Stimulated activated CD8-positive, alpha-beta memory T cell treated with anti-CD3 and anti-CD28 coated beads, Interleukin-4, amount 100 ng/mL, for 1 hour (primary cell): ENCODE results near the gene HPCAL4.

ENCODE experiments used
- DNase-seq, 2 donors: peaks; one replicate each; pipeline ENCODE4 v3.0.0-alpha.2; 2020; ENCODE audit warnings: low read depth in 2 of 2, low spot score in 1 of 2

Gene HPCAL4

DNA sequence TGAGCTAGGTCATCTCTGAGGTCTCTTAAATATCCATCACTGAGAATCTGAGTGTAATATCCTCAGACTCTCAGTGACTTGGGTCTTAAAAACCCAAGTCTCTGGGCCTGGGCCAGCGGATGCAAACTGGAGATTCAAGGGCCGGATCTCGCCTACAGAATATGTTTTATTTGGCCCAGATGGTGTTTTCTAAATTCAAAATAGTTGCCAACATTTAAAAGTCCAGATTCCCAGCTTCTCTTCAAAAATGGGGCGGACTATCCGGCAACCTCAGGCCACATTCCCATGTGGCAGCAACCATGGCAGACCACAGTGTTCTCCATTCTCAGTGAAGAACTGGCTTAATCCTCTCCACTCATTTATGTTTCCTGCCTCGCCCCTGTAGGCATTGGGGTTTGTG, 39.1 kb downstream of the HPCAL4 start:
- DNase-seq = no peak

DNA sequence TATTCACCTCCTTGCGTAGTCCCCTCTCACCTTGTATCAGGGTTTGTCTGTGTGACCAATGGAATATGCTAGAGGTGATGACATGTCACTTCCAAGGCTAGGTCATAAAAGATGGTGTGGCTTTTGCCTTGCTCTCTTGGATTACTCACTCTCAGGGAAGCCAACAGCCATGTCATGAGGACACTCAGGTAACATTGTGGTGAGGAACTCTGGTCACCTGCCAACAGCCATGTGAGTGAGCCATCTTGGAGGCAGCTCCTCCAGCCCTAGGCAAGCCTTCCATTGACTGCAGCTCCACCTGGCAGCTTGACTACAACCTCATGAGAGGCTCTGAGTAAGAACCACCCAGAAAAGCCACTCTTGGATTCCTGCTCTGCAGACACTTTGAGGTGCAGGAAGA, 40.8 kb downstream of the HPCAL4 start:
- no peak for DNase-seq

DNA sequence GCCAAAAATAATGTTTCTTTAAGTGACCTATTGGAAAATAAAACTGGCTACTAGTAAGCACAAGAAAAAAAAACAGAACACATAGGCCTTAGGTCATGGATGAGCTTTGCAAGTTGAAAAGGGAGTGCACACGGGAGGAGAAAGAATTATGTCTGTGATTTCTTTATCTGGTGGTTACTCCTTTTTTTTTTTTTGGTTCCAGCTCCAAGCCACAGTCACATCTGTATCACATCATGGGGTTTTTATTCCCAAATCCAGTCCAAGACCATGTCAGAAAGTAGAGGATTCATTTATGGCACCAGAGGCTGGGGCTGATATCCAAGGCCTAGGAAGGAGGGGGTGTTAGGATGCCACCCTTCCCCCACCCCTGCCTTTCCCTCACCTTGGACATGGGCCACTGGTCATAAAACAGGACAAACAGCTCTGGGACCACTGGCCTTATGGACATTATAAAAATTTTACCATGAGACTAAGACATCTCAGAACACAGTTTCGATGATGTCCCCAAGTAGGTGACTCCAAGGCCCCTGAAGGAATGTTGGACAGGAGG, 41.5 kb downstream of the HPCAL4 start:
- DNase-seq = no peak

DNA sequence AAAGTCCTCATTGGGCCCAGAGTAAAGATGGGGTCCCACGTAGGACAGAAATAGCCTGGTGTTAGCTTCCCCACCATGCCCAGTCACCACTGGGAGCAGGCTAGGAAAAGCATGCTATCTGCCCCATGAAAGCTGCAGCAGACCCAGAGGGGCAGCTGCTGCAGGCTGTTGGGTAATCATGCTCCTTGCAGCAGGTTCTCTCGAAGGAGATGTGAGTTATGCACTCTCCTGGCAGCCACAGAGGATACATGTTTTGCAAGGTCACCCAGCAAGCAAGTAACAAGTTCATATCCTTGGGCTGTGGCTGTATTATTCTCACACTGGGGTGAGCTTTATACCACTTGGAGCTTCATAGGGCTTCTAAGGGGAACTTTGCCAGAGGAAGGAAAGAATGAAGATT, 42.7 kb downstream of the HPCAL4 start:
- DNase-seq = no peak

DNA sequence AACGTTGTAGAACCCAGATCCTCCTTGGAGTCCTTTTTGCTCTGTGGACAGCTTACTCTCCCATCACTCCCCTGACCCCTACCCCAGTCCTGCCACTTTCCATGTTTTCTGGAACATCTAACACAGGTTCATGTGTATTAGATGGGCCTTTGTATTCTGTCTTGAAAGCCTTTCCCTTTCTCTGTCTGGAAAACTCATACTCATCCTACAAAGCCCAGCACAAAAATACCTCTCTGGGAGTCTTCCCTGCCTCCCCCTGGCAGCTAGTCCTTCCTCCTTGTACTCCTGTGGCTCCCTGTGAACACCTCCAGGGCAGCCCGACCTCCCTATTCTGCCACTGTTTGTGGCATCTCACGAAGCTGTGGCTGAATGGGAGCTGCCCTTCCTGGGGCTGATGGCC, 44.0 kb downstream of the HPCAL4 start:
- no peak for DNase-seq

DNA sequence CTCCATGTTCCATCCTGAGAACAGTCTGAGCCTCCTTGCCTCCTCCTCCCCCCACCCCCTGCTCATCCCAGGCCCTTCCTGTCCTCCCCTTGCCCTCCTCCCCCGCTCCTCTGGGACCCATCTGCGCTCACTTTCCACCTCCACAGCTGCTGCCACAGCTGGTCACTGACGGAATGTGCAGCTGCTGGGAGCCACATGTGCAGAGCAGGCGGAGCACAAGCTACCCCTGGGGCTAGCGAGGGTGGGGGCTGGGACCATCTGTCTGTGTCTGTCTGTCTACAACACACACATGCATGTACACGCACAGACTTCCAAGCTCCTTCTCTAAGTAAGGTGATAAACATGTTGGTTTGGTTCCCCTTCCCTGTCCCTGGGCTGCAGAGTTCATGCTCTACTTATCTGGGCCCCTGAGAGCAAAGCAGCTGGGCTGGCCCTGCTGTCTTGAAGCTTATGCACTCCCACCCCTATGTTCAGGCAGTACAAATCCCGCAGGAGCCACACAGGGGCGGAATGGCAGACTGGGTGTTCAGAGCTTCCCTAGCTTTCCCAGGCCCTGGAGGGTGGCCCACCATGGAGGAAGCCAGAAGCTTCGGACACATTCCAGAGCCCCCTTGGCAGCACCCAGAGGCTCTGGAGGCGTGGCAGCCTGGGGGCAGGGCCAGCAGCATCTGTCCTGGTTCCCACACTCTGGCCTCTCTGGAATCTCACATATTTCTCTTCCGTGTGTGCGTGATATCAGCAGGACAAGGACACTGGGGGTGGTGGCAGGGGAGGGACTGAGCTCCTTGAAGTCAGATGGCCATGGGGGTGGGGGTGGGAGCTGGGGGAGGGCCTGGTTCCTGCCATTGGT, 44.8 kb downstream of the HPCAL4 start:
- DNase-seq = no peak

DNA sequence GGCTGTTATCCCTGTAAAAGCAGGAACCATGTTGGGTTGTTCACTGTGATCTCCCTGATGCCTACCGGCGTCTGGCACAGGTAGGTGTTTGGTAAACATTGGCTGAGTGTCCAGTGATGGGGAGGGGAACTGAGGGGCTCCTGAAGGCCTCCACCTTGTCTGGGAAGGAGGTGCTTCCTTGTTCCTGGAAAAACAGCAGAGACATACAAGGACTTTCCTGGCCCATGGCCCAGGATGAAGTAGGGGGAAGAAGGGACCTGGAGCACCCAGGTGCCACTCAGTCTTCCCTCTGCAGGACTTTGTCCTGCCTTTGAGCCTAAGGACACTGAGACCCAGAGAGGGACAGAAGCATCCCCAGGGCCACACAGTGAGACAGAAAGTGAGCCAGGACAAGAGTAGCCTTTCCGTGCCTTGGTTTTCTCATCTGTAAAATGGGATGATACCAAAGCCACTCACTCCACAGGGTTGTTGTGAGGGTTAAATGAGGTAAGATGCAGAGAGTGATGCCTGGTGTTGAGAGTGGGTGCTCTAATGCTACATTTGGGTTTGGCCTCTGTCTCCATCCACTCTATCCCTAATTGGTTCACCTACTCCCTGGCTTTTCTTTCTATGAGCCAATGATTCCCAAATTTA, 45.7 kb downstream of the HPCAL4 start:
- no peak for DNase-seq

DNA sequence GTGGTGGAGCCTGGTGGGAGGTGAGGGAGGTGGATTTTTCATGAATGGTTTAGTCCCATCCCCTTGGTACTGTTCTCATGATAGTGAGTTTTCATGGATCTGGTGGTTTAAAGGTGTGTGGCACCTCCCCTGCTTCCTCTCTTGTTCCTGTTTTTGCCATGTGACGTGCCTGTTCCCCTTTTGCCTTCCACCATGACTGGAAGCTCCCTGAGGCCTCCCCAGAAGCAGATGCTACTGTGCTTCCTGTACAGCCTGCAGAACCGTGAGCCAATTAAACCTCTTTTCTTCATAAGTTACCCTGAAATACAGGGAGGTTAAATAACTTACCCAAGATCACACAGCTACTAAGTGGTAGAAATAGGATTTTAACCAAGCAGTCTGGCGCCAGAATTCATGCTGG, 47.5 kb downstream of the HPCAL4 start:
- no peak for DNase-seq

DNA sequence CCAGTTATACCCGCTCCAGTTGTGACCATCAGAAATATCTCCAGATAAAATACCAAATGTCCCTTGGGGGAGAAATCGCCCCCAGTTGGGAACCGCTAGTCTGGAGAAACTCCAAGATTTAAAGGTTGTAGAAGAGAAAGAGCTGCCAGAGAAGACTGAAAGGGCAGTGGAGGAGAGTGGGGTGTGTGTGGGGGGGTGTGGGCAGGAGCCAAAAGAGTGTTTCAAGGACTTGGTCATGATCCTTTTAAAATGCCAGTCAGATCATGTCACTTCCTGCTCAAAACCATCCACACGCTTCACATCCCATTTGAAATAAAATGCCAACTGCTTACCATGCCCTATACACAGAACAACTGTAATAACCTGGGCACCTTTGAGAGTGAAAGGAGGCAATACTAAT, 48.4 kb downstream of the HPCAL4 start:
- DNase-seq = no peak

DNA sequence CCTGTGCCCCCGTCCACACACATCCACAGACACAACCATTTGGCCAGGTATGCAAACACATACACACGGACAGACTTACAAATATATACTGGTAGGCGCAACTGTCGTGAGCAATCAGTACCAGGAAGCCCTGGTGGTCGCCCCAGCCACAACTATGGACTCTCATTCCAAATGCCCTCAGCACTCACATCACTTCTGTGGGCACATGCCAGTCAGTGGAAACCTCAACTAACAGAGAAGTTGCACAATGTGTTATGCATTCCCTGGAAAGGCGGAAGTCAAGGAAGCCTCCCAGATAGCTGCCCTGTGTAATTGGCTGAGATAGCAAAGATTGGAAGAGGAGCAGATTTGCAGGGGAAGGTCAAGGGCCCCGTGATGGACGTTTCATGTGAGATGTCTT, 50.4 kb downstream of the HPCAL4 start:
- no peak for DNase-seq

DNA sequence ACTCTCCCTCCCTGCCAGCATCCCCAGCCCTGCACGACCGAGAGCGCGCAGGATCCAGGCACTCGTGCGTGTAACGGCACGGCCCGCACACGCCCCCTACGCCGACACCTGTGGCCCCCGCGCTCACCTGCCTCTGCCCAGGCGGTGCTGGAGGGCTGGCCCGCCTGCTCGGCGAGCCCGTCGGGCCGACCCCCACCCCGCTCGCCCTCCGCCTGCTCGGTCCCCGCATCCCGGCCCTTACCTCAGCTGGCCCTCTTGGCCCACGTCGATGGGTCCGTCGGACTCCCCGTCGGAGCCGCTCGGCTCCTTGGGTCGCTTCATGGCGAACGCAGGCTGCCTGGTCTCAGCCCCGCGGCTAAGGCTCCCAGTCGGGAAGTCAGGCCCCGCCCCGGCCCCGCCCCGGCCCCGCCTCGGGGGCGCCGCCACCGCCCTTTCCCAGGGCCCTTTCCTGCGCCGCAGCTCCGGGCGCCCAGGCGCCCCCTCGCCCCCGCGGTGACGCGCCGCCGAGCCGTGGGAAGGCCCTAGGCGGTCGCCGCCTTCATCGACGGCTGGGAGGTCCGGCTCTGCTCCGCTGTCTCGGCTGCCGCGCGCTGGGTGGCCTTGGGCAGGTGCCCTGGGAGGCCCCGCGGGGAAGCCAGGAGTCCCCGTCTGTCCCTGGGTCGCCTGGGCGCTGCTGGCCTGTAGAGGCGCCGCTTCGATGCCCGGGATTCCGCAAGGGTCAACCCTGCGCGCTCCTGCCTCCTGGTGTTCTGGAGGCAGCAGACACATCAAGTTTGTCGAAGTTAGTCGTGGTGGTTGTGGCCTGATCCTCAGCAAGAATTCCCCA, 51.7 kb downstream of the HPCAL4 start, which contains the start of gene HEYL:
Gene HEYL (minus strand): TSS at position 339 of the 826 bp plus-strand sequence. CDS start 18 bp downstream, at position 321.
- DNase-seq = peak in 1 of 2 donors; percentile 41

DNA sequence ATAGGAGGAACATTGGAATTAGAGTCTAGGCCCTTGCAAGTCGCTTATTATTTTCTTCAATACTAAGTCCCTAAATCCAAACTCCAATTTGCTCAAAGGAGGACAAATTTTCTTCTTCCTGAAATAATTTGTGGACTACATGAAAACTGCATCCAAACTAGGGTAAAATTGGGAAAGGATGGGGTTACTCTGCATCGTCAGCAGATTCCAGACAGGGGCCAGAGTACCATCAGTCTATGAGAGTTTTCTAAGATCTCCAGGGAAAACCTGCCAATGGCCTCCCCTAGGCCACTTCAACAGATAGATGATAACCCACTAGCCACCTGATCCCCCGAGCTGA, 52.3 kb downstream of the HPCAL4 start:
- DNase-seq = no peak

DNA sequence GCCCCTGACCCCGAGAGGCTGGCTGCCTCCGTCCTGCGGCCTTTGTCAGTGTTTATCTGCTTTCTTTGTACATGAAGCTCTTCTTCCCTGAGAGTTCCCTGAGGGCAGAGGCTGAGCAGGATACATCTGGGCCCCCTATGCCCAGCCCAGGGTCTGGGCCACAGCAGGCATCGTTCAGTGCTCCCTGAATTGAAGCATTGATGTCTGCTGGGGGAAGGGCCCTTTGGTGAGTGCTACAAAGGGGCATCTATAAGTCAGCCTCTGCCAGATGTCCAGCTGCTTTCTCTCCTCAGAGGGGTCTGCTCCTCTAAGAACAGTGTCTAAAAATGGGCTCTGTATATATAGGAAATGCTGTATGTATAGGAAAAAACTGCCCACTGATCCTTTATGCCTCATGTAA, 53.9 kb downstream of the HPCAL4 start:
- no peak for DNase-seq

DNA sequence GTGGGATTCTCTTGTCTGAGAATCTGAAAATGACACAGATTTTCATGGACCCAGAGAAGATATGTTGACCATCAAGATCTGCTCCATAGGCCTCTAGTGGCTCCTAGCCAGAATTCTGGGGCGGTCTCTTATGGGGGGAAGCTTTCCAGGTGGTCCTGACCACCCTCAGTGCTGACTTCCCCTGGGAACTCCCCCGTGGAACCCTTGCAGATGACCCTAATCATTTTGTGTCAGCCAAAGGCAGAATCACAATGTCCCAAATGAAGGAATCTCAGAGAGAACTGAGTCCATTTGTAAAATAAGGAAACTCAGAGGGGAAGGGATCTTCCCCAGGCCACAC, 55.4 kb downstream of the HPCAL4 start:
- no peak for DNase-seq

DNA sequence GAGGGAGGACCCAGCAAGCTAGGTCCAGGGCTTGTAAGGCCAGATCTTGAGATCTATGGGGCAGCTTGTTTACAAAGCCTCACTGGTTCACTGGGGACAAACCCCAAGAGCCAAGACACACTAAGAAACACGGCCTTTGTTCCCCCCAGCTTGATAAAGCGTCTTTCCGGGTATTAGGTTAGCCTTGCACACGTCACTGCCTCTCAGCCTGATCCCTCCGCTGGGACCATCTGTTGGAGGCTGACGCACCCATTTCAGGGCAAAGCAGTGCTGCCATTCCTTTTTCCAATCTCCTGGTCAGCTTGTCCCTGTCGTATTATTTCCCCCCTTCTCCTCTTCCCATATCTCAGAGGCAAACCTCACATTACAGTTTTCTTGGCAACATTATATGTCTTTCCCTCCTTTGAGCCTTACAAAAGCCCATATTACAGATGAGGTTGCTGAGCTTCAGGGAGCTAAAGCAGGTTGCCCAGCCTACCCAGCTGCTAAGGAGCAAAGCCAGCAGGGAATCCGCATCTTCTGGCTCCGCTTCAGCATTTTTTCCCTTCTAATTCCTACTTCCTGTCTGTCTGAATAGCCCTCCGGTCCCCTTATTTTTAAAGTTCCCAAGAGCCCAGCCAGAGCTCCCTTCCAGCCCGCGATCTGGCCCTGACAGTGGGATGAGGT, 55.9 kb downstream of the HPCAL4 start:
- no peak for DNase-seq

DNA sequence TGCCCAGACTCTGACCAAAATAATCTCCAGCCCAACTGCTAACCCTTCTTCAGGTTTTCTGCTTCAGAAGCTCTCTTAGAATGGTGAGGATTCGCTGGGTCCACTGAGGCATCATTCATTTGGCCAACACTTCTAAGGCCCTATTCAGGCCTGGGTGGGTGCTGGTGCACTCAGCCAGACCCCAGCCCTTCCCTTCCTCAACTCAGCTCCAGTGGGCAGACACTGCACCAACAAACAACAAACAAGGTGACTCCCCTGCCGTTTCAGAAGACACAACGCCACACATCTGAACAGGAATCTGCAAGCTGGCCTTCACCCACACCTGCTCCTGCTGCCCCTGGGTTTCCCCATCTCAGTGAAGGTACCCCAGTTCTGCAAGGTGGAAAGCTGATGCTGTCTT, 57.8 kb downstream of the HPCAL4 start:
- DNase-seq = no peak

DNA sequence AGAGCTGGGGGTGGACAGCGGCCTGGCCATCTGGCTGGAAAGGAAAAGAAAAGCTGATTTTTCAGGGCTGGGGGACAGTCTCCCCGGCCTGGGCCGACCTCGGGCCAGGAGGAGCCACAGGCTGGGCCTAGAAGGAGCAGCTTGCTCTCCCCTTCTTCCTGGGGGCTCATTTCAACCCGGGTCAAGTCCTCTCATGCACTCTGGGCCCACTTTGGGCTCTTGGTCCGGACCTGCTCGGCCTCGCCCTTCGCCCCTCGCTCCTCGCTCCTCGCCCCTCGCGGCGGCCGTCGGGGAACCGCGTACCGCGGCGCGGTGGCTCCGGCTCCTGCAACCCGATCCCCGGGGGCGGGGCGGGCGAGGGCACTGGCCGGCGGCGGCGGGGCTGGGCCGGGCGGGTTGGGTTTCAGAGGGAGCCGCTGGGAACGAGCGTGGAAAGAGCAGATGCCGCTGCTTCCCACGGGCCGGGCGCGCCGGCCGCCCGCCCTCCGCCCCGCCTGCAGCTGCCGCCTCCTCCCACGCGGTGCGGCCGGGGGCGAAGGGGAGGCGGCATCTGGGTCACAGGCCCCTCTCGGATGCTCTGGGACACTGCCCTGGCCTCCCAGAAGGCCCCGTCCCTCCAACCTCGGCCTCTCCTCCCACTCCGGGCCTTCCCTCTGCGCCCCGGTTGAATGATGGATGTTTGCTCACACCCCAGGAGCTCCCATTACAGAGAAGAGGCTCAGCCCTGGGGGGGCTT, 58.4 kb downstream of the HPCAL4 start:
- no peak for DNase-seq

DNA sequence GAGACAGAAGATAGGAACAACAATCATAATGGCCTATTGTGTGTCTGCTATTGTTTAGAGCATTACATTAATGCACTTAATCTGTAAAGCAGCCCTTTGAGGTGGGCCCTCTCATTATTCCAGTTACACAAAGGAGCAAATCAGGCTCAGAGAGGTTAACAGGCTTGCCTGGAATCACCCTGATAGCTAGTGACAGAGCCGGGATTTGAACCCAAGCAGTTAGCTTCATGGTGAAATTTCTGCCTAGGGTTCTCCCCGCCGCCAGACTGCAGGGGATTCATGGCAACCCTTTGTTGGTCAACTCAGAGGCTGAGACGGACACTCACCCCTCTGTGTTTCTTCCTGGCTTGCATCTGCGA, 58.9 kb downstream of the HPCAL4 start:
- DNase-seq = no peak

DNA sequence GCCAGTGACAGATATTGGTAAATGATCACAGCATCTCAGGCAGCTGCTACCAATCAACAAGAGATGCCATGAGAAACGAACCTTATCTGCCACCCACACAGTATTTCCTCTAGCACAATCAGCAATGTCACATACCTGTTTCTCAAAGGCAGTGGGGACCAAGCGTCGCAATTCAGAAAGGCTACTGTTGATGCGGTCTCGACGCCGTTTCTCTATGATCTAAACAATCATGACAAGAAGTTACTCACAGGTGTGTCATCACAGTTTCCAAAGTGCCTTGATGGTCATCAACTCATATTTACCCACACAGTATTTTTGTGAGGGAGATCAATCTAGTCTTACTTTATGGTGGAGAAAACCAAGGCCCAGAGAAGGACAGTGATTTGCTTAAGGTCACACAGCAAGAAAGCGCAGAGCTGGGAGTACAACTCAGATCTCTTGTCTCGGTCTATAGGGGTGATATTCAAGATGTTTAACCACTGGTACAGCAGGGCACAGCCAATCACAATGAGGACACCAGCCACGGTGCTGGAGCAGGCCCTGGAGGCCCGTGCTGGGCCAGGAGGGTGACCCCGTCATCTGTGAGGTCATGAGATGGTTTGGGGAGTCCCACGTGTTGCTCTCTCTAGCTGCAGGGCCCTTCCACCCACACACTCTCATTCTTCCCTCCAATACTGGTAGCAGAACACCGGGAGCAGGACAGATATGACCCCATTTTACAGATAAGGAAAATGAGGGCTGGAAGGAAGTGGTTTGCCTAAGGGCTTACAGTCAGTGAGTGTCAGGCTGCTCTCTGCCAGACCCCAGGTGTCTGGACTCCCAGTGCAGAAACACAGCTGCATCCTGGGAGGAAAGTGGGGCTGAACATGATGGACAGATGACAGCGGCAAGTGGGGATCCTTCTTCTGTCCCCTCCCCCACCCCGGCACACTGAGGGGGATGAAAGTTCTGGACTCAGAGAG, 59.6 kb downstream of the HPCAL4 start:
- DNase-seq = no peak
